Loucy (cell line): ENCODE data around the gene CHST7.

Experiments used
- EZH2phosphoT487 ChIP-seq: fragments of 200-600 bp; IDR thresholded peaks from 2 replicates; pipeline ENCODE4 v1.6.1; 2018; ENCODE audit warnings: antibody characterized with exemption, mild to moderate bottlenecking, moderate library complexity, borderline replicate concordance
- TF ChIP-seq, protein P1 (sequence below): fragments of 200-600 bp; sonication (generic); conservative IDR thresholded peaks from 2 replicates; pipeline ENCODE4 v1.5.1; 2014; ENCODE audit warnings: mild to moderate bottlenecking, antibody characterized with exemption, low read length

DNA sequence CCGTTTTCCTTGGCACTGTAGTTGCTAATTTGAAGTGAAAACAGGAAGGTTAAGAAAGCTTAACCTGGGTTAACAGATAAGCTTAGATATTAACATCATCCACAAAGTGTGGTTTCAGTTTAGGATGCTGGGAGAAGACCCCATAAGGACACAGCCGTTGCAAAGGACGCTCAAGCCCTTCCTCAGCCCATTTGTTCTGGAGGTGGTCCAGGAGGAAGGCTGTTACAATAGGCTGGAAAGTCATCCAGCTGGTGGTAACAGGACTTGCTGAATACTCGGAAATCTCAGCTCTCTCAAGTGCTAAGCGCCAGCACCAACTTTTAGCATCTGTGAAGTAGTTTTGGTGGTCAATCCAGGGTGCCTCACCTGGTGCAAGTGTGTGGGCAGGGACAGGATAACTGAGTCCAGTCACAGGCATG lies 14.2 kb downstream of the CHST7 start:
- TF ChIP-seq, protein P1, sequence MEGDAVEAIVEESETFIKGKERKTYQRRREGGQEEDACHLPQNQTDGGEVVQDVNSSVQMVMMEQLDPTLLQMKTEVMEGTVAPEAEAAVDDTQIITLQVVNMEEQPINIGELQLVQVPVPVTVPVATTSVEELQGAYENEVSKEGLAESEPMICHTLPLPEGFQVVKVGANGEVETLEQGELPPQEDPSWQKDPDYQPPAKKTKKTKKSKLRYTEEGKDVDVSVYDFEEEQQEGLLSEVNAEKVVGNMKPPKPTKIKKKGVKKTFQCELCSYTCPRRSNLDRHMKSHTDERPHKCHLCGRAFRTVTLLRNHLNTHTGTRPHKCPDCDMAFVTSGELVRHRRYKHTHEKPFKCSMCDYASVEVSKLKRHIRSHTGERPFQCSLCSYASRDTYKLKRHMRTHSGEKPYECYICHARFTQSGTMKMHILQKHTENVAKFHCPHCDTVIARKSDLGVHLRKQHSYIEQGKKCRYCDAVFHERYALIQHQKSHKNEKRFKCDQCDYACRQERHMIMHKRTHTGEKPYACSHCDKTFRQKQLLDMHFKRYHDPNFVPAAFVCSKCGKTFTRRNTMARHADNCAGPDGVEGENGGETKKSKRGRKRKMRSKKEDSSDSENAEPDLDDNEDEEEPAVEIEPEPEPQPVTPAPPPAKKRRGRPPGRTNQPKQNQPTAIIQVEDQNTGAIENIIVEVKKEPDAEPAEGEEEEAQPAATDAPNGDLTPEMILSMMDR, result no peak
- no peak for TF ChIP-seq EZH2phosphoT487
